ENCODE data around the gene DIAPH2.

Gene DIAPH2

DNA sequence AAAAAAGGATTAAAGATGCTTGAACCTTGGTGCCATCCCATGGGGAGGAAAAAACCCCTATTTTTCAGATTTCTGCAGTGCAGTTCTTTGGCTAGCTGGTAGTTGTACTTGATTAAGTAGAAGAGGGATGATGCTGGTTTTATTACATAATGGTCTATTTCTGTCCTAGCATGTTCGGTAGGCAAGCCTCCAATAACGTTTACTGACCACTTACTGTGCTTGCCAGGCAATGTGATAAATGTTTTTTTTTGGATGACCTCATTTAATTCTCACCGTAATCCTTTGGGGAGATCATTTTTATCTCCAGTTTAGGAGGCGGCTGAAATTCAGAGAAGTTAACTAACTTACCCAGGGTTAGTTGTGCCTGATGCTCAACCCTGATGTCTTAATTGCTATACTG is 106.9 kb downstream of the DIAPH2 start:
- TF ChIP-seq CTCF (IDR thresholded peaks at IDR 0.05) = no peak

DNA sequence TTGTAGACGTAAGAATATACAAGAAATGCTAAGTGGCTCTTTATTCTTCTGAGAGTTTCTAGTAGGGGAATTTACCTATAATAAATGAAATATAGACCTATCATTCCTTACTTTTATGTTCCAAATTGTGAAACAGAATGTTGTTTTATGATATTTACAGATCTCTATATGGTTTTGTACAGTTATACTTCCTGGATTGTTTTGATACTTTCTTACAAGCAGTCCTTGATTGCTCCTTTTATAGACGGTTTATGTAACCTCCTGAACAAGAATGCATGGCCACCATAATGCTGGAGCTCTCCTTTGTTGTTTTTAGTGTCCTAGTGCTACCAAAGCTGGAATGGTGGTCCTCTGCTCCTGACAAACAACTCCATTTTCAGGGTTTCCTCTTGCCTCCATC is 107.4 kb downstream of the DIAPH2 start:
- no peak for TF ChIP-seq CTCF (IDR thresholded peaks at IDR 0.05)

DNA sequence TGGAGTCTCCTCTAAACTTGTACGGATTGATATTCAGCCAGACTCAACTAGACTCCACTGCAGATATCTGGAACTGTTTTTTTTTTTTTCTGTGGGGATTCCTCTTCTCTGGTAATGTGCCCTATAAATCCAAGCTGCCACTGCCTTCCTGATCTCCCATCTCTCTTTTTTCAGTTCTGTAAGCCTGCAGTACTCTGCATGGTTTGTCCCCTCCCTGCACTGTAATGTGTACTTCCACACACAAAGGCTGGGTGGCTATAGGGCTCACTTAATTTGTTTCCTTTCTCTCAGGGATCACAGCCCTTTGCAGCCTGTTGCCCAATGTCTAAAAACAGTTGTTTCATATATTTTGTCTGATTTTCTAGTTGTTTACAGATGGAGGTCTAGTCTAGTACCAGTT is 114.3 kb downstream of the DIAPH2 start:
- TF ChIP-seq CTCF (IDR thresholded peaks at IDR 0.05) = no peak

GRCh38 chrX:96807318-96807717 is 122.7 kb downstream of the DIAPH2 start:
- TF ChIP-seq CTCF (IDR thresholded peaks at IDR 0.05) = no peak

DNA sequence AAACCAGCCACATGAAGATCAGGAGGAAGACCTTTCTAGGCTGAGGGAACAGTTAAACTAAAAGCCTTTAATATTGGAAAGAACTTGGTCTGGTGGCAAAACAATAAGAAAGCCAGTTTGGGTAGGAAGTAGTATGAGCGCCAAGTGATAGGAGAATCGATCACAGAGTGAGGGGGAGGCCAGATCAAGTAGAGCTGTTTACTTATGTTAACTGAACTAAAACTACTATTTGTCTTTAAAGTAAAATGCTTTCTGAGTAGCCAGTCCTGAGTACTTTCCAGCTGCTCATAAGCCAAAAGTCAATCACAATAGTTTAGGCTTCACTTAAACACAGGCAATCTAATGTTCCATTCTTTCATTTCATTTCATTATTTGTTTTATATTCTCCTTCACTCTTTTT is 136.3 kb downstream of the DIAPH2 start:
- no peak for TF ChIP-seq CTCF (IDR thresholded peaks at IDR 0.05)

DNA sequence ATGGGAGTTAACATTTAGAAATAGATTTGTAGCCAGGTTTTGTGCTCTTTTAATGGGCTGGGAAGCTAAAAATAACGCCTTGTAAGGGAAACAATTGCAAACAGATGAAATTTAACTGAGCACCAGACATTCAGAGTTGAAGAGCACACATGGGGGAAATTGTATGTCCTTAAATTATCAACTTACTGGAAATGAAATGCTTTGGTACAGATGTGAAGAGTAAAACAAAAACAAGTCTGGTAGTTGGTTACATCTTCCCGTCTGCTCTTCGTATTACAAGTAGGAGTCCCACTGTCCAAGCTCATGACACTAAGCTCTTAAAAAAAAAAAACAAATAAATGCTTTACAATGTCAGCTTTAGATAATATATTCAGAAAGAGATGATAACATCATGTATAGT is 139.5 kb downstream of the DIAPH2 start:
- TF ChIP-seq CTCF (IDR thresholded peaks at IDR 0.05) = no peak

- no peak for TF ChIP-seq CTCF (IDR thresholded peaks at IDR 0.05)
These were observed 148.7 kb downstream of the DIAPH2 start for GRCh38 chrX:96833333-96833732.

GRCh38 chrX:96834137-96834536 is 149.5 kb downstream of the DIAPH2 start:
- TF ChIP-seq CTCF (IDR thresholded peaks at IDR 0.05) = no peak
